CD4-positive, CD25-positive, alpha-beta regulatory T cell (primary cell): ENCODE results near the gene ENC1. TPM values are rescaled to one million over a fixed set of nuclear protein-coding genes. Genes with fewer than 3 reads are reported as not detected.

Experiments used
- ATAC-seq, 2 donors: fragments of 150-1000 bp; cut with Tn5 transposase; one replicate each; pipeline ENCODE4 v1.10.0; 2021; ENCODE audit warnings: low read depth in 2 of 2, moderate number of reproducible peaks in 2 of 2, moderate library complexity in 1 of 2
- DNase-seq, 3 donors: peaks; one replicate each; pipeline versions ENCODE4 v3.0.0 to v3.0.0-alpha.2; 2012 to 2022; ENCODE audit warnings: mixed read lengths in 1 of 3
- H3K27ac ChIP-seq: one replicate; pipeline ENCODE4 v1.7.0; 2013; ENCODE audit warnings: mild to moderate bottlenecking, low read length; ENCODE audit not compliant: insufficient read depth, poor library complexity, severe bottlenecking
- H3K27me3 ChIP-seq: one replicate; pipeline ENCODE4 v1.7.0; 2013; ENCODE audit warnings: low read length; ENCODE audit not compliant: control insufficient read depth, insufficient read depth
- H3K36me3 ChIP-seq: one replicate; pipeline ENCODE4 v1.7.0; 2013; ENCODE audit warnings: mild to moderate bottlenecking, low read length, moderate library complexity; ENCODE audit not compliant: control insufficient read depth, insufficient read depth
- H3K4me1 ChIP-seq: 2 replicates; pipeline ENCODE4 v1.7.0; 2013; ENCODE audit warnings: mild to moderate bottlenecking, low read length; ENCODE audit not compliant: insufficient read depth, control insufficient read depth, poor library complexity, severe bottlenecking
- H3K4me3 ChIP-seq: one replicate; pipeline ENCODE4 v1.7.0; 2013; ENCODE audit warnings: low read depth, mild to moderate bottlenecking, low read length, moderate library complexity
- H3K9me3 ChIP-seq, 2 experiments: 1 replicate in 1 of 2; 2 replicates in 1 of 2; pipeline ENCODE4 v1.7.0; 2013; ENCODE audit warnings: low read length in 2 of 2, mild to moderate bottlenecking in 1 of 2, moderate library complexity in 1 of 2; ENCODE audit not compliant: control insufficient read depth in 2 of 2
- H3K27ac Mint-ChIP-seq, 3 donors: one replicate each; pipeline ENCODE4 v1.8.0; 2020 to 2022; ENCODE audit warnings: mild to moderate bottlenecking in 3 of 3, mixed read lengths in 3 of 3, moderate library complexity in 2 of 3
- H3K27me3 Mint-ChIP-seq: one replicate; pipeline ENCODE4 v1.8.0; 2022; ENCODE audit warnings: mild to moderate bottlenecking, mixed read lengths
- H3K36me3 Mint-ChIP-seq: one replicate; pipeline ENCODE4 v1.8.0; 2020; ENCODE audit warnings: mixed read lengths
- H3K4me1 Mint-ChIP-seq, 4 donors: one replicate each; pipeline ENCODE4 v1.8.0; 2020 to 2022; ENCODE audit warnings: mixed read lengths in 4 of 4, mild to moderate bottlenecking in 1 of 4
- H3K4me3 Mint-ChIP-seq, 4 donors: one replicate each; pipeline ENCODE4 v1.8.0; 2020 to 2022; ENCODE audit warnings: mild to moderate bottlenecking in 4 of 4, mixed read lengths in 4 of 4, moderate library complexity in 3 of 4
- H3K9me3 Mint-ChIP-seq, 7 donors: one replicate each; pipeline ENCODE4 v1.8.0; 2020 to 2022; ENCODE audit warnings: mixed read lengths in 7 of 7, mild to moderate bottlenecking in 3 of 7, moderate library complexity in 2 of 7
- polyA plus RNA-seq, 4 donors: library from polyadenylated mRNA; unstranded; fragments of 300-500 nt; fragmentation: Illumina TruSeq; gene quantifications; one replicate each; pipeline ENCODE4 v1.2.3, GENCODE V29; 2021
- total RNA-seq: library from RNA; stranded (reverse); gene quantifications from one replicate; pipeline ENCODE4 v1.2.3, GENCODE V29; 2022

The ENC1 gene
- total and polyA plus RNA-seq, 5 donors from 2014 or later: 0.10 to 6.8 (median 0.48) TPM; not detected in 1

DNA sequence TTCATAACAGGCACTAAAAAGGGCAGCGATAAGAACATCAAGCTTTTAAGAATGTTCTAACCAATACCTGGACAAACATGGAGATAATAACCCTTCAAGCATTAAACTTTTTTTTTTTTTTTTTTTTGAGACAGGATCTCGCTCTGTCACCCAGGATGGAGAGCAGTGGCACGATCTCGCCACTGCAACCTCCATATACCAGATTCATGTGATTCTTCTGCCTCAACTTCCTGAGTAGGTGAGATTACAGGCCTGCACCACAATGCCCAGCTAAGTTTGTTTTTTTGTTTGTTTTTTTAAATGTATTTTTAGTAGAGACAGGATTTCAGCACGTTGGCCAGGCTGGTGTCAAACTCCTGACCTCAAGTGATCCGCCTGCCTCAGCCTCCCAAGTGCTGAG is 14.7 kb upstream of the ENC1 start:
- ATAC-seq (no peak), DNase-seq (no peak)
- no peak overlapping the region for H3K4me3 Mint-ChIP-seq
- no peaks in the 10 kb centered on the region for H3K36me3 Mint-ChIP-seq
- peaks cover 0 to 2% of the 10 kb centered on the region in 2 experiments for H3K9me3 ChIP-seq
- H3K9me3 Mint-ChIP-seq: no peaks in the 10 kb centered on the region
- H3K4me1 ChIP-seq: no peaks in the 10 kb centered on the region
- no peaks in the 10 kb centered on the region for H3K36me3 ChIP-seq
- no peak overlapping the region for H3K27ac ChIP-seq
- H3K4me1 Mint-ChIP-seq: no peaks in the 10 kb centered on the region
- no peak overlapping the region for H3K27ac Mint-ChIP-seq
- H3K4me3 ChIP-seq: no peak overlapping the region
- H3K27me3 ChIP-seq: peaks cover 6% of the 10 kb centered on the region
- peaks cover 36% of the 10 kb centered on the region for H3K27me3 Mint-ChIP-seq

DNA sequence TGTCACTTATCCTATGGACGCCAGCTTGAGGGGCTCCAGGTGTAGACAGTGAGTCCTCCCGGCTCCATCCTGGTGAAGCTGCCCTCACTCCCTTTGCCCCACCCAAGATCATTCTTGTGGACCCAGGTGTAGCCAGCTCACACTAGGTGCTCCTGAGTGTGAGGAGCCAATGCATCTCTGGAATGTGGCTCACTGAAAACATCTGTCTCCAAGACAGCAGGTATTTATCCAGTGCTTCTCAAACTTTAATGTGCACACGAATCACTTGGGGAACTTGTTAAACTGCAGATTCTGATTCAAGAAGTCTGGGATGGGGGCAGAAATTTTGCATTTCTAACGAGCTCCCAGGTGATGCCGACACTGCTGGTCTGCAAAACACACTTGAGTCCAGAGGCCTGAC is 13.5 kb upstream of the ENC1 start:
- Histone ChIP-seq H3K4me1 (no peaks in the 10 kb centered on the region), H3K36me3 (no peaks in the 10 kb centered on the region), H3K27ac (no peak overlapping the region), H3K4me3 (no peak overlapping the region), H3K9me3 (peaks cover 0 to 2% of the 10 kb centered on the region in 2 experiments), H3K27me3 (peaks cover 6% of the 10 kb centered on the region)
- Mint-ChIP-seq H3K27ac (no peak overlapping the region), H3K4me3 (no peak overlapping the region), H3K36me3 (no peaks in the 10 kb centered on the region), H3K9me3 (no peaks in the 10 kb centered on the region), H3K4me1 (no peaks in the 10 kb centered on the region), H3K27me3 (peaks cover 28% of the 10 kb centered on the region)
- no peak for DNase-seq
- no peak for ATAC-seq

DNA sequence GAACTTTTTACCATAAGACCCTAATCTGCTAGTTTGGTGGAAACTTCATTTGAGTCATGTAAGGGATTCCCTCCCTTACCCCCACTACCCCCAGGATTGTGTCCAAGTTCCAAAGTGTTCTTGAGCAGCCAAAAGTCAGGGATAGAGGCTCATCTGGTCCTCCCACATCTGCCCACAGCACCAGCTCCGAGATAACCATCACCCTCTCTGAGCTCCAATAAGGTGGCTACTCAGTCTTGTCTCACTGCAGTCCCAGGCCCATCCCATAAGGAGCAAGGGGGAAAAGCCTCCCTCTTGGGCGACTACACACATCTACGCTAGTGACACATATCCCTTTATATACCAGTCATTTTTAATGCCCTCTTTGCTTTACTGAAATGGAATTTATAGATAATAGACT is 12.0 kb upstream of the ENC1 start:
- ATAC-seq: no peak
- H3K4me1 ChIP-seq: no peaks in the 10 kb centered on the region
- DNase-seq: no peak
- Mint-ChIP-seq H3K27me3 (peaks cover 33% of the 10 kb centered on the region), H3K4me3 (no peak overlapping the region), H3K4me1 (no peaks in the 10 kb centered on the region), H3K27ac (no peak overlapping the region), H3K36me3 (no peaks in the 10 kb centered on the region), H3K9me3 (no peaks in the 10 kb centered on the region)
- H3K36me3 ChIP-seq: no peaks in the 10 kb centered on the region
- no peak overlapping the region for H3K27ac ChIP-seq
- H3K4me3 ChIP-seq: no peak overlapping the region
- peaks cover 3% of the 10 kb centered on the region for H3K27me3 ChIP-seq
- no peaks in the 10 kb centered on the region for H3K9me3 ChIP-seq

DNA sequence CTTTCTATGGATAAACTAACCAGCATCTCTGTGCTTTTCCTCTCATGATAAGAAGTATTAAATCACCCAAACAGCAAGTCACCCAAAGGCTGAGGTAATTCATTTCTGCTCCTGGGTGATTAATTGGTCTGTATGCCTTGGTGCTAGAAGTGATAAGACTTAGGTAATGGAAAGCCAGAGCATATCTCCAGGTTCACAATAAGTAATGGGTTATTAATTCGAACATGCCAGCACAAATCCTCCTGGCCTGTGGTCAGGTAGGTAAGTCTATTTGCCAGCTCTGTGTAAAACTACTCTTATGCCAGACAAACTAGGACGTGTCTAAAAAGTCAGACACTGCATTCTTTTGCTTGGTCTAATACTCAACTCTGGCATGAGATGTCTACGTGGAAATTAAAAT is 11.2 kb upstream of the ENC1 start:
- DNase-seq: no peak

DNA sequence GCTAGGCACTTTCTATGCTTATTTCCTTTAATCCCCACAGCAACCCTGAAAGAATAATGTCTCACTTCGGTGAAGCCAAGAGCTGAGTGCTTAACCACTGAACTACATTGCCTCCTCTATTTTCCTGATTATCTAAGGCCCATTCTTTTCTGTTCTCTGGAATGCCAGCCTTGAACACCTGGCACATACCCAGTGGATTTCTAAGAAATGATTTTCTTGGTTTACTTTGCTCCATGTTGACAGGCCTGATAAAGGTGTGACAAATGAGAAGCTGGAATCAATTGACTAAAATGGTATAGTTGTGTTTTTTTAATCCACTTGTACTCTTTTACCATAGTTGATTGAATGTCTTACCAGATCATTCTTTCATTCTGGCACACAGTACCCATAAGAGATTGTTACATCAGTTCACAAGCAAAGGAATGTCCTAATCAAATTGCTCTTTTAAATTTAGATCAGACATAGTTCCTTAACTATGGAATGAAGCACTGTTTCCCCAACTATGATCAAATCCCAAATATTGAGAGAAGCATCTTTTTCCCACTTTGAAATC is 9.0 kb upstream of the ENC1 start:
- H3K4me3 Mint-ChIP-seq: no peak overlapping the region
- Histone ChIP-seq H3K27ac (no peak overlapping the region), H3K27me3 (peaks cover 9% of the 10 kb centered on the region), H3K4me3 (no peak overlapping the region), H3K9me3 (no peaks in the 10 kb centered on the region), H3K4me1 (no peaks in the 10 kb centered on the region), H3K36me3 (no peaks in the 10 kb centered on the region)
- peaks cover 46% of the 10 kb centered on the region for H3K27me3 Mint-ChIP-seq
- H3K9me3 Mint-ChIP-seq: no peaks in the 10 kb centered on the region
- H3K36me3 Mint-ChIP-seq: no peaks in the 10 kb centered on the region
- ATAC-seq: no peak
- no peak for DNase-seq
- no peak overlapping the region for H3K27ac Mint-ChIP-seq
- no peaks in the 10 kb centered on the region for H3K4me1 Mint-ChIP-seq

More for the DNA sequence above, 11.2 kb upstream of the ENC1 start:
- Histone ChIP-seq H3K4me3 (no peak overlapping the region), H3K4me1 (no peaks in the 10 kb centered on the region), H3K27me3 (peaks cover 3% of the 10 kb centered on the region), H3K27ac (no peak overlapping the region), H3K9me3 (no peaks in the 10 kb centered on the region), H3K36me3 (no peaks in the 10 kb centered on the region)
- Mint-ChIP-seq H3K9me3 (no peaks in the 10 kb centered on the region), H3K4me1 (no peaks in the 10 kb centered on the region), H3K36me3 (no peaks in the 10 kb centered on the region), H3K4me3 (no peak overlapping the region), H3K27me3 (peaks cover 31% of the 10 kb centered on the region), H3K27ac (no peak overlapping the region)
- no peak for ATAC-seq

DNA sequence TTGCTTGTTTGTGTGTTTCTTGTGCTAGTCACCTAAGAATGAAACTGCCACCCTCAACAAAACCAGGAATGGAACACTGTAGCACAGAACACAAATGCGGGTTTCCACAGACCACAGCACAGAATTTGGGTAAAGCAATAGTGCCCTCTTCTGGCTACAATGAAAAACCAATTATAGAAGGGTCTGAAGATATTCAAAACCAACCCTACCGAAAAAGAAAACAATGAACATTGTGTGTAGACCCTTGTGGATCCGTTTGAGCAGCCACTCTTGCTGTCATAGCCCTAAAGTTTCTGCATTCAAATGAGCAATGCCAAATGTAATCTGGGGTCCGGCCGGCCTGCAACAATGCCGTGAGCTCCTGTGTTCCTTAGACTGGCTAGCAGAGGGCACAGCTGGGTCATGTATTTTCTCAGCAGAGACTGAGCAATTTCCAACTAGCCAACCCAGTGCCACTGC is 8.3 kb upstream of the ENC1 start:
- peaks cover 13% of the 10 kb centered on the region for H3K27me3 ChIP-seq
- H3K9me3 Mint-ChIP-seq: no peaks in the 10 kb centered on the region
- DNase-seq (peak in 2 of 3 donors; percentile 58 to 62), ATAC-seq (peak; percentile 57 to 74)
- H3K4me3 ChIP-seq: no peak overlapping the region
- peaks cover 53% of the 10 kb centered on the region for H3K27me3 Mint-ChIP-seq
- no peaks in the 10 kb centered on the region for H3K4me1 Mint-ChIP-seq
- H3K27ac Mint-ChIP-seq: no peak overlapping the region
- H3K4me1 ChIP-seq: no peaks in the 10 kb centered on the region
- no peaks in the 10 kb centered on the region for H3K9me3 ChIP-seq
- no peak overlapping the region for H3K27ac ChIP-seq
- no peaks in the 10 kb centered on the region for H3K36me3 Mint-ChIP-seq
- H3K4me3 Mint-ChIP-seq: no peak overlapping the region
- H3K36me3 ChIP-seq: no peaks in the 10 kb centered on the region

DNA sequence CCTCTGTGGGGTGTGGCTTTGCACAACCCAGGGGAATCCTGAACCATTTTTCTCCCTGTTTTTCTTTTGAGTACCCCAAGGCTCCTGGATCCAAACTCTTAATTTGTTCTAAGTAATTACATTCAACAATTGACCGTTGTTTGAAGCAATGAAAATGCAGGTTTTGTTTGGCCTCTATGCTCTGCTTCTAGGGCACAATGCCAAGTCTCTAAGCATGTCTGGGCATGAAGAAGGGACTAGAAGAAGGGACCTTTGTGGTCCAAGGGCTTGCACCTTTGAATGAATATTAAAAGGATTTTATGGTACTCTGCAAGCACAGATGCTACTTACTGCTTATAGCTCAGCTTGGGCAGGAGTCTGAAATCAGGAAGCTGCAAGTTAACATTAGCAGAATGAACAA is 6.6 kb upstream of the ENC1 start:
- Mint-ChIP-seq H3K27ac (no peak overlapping the region), H3K27me3 (peaks cover 68% of the 10 kb centered on the region), H3K4me3 (no peak overlapping the region), H3K36me3 (no peaks in the 10 kb centered on the region), H3K4me1 (peaks cover 0 to 5% (median under 1%) of the 10 kb centered on the region in 4 donors), H3K9me3 (no peaks in the 10 kb centered on the region)
- Histone ChIP-seq H3K27ac (no peak overlapping the region), H3K4me3 (no peak overlapping the region), H3K27me3 (peaks cover 15% of the 10 kb centered on the region), H3K9me3 (no peaks in the 10 kb centered on the region), H3K36me3 (no peaks in the 10 kb centered on the region), H3K4me1 (peaks cover under 1% of the 10 kb centered on the region)
- ATAC-seq (no peak), DNase-seq (no peak)

DNA sequence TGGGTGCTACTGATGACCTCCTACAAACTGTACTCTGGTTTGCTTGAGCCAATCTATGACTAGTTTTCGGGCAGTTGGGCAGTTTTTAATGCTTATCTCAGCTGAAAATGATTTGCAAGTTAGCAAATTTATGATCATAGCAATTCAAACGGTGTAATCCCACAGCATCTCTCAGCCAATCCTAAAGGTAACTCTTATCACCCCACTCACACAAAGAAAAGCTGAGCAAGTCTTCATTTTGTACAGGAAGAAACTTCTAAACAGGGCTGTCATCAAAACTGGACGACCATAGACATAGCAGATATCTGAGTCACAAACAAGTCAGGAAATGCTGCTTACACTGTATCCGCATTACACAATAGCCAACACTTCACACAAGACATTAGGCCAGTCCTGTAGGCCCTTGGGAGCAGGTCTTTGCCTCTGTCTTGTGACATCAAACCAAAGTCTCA is 2.6 kb upstream of the ENC1 start:
- no peak overlapping the region for H3K4me3 ChIP-seq
- Mint-ChIP-seq H3K9me3 (no peaks in the 10 kb centered on the region), H3K4me1 (peaks cover 7 to 28% (median 18%) of the 10 kb centered on the region in 4 donors), H3K27ac (no peak overlapping the region), H3K4me3 (no peak overlapping the region), H3K36me3 (no peaks in the 10 kb centered on the region), H3K27me3 (peaks cover 83% of the 10 kb centered on the region)
- peaks cover 31% of the 10 kb centered on the region for H3K27me3 ChIP-seq
- ATAC-seq (no peak), DNase-seq (no peak)
- no peaks in the 10 kb centered on the region for H3K9me3 ChIP-seq
- H3K4me1 ChIP-seq: peaks cover 27% of the 10 kb centered on the region
- no peaks in the 10 kb centered on the region for H3K36me3 ChIP-seq
- no peak overlapping the region for H3K27ac ChIP-seq
